Subcutaneous adipose tissue (tissue), 4 donors: ENCODE data around the gene PAFAH1B1. TPM values are rescaled to one million over a fixed set of nuclear protein-coding genes. Genes with fewer than 3 reads are reported as not detected.

Experiments used
- total RNA-seq, 4 donors: library from RNA; depleted of rRNA; stranded (reverse); fragments of >200 nt; gene quantifications; one replicate each; pipeline ENCODE4 v1.1.0, GENCODE V29; 2016
- TF ChIP-seq, protein P1 (sequence below): fragments of 450-650 bp; IDR thresholded peaks from one replicate; pipeline ENCODE4 v1.5.1; 2016; ENCODE audit warnings: low read depth, mild to moderate bottlenecking, control low read depth, antibody characterized with exemption, moderate library complexity

PAFAH1B1 gene
- total RNA-seq, 4 donors from 2014 or later = 102 to 145 (median 138) TPM

DNA sequence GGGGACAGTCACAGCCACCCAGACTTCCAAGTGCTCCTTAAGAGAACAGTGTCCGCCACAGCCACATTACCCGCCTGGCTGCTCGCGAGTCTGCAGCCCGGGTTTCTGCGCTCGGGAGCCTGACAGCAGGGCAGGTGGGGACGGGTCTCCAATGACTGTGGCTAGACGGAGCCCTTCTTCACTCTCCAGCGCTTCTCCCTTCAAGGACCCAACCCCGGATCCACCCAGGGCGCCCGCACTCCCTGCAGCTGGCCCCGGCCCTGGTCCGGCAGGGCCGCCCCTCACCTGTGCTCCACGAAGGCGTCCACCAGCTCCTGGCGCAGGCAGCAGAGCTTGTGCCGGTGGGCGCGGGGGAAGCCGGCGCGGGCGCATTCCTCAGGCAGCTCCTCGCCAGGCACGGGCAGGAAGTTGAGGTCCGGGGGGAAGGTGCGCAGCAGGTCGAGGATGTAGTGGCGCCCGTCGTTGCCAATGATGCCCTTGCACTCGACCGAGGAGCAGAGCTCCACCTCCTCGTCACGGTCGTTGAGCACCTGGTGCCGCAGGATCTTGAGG is 104.2 kb downstream of the PAFAH1B1 start:
- TF ChIP-seq, protein P1, sequence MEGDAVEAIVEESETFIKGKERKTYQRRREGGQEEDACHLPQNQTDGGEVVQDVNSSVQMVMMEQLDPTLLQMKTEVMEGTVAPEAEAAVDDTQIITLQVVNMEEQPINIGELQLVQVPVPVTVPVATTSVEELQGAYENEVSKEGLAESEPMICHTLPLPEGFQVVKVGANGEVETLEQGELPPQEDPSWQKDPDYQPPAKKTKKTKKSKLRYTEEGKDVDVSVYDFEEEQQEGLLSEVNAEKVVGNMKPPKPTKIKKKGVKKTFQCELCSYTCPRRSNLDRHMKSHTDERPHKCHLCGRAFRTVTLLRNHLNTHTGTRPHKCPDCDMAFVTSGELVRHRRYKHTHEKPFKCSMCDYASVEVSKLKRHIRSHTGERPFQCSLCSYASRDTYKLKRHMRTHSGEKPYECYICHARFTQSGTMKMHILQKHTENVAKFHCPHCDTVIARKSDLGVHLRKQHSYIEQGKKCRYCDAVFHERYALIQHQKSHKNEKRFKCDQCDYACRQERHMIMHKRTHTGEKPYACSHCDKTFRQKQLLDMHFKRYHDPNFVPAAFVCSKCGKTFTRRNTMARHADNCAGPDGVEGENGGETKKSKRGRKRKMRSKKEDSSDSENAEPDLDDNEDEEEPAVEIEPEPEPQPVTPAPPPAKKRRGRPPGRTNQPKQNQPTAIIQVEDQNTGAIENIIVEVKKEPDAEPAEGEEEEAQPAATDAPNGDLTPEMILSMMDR = no peak

DNA sequence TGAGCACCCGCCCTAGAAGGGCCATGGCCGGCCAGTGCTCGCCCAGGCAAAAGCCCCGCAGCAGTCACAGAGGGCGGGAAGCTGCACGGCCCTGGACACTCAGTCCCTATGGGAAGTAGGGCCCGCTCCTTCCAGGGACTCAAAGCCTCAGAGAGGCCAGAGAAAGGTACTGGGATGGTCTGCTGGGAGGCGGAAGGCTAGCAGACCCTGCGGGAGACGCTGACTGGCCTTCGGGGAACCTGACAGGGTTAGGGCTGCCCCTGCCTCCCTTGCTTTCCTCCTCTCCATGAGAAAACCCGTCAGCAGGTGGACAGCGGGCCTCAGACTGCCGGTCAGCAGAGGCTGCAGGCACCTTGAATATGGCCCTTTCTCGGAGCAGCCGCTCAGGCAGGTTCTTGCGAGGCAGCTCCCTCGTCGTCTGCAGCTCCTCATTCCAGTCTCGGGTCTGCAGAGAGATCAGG is 106.6 kb downstream of the PAFAH1B1 start:
- TF ChIP-seq, protein P1 = no peak

DNA sequence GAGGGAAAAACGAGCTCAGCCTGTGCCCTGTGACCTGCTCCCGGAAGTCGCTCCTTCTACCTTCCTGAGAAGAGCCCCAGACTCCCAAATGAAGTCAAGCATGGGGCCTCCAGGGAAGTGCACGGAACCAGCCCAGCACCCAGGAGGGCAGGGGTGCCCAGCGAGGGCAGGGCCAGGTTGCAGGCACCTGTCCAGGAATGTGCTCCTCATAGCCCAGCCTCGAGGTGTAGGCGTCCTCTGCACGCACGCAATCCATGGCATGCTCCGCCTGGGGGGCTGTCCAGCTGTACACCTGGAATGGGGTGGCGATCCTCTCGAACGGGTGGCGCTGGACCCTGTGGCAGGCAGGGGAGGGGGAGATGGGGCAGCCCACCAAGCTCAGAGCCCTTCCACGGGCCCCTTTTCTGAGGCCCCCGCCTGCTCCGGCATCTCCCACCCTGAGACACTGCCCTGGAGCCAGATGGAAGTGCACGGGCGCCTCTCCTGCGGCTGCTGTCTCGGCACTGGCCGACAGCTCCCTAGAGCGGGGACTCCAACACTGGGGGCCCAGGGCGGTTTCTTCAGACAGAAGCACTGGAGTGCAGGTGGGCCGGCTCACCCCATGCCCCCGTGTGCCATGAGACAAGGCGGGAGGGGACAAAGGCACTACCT is 107.2 kb downstream of the PAFAH1B1 start:
- TF ChIP-seq, protein P1 = no peak

DNA sequence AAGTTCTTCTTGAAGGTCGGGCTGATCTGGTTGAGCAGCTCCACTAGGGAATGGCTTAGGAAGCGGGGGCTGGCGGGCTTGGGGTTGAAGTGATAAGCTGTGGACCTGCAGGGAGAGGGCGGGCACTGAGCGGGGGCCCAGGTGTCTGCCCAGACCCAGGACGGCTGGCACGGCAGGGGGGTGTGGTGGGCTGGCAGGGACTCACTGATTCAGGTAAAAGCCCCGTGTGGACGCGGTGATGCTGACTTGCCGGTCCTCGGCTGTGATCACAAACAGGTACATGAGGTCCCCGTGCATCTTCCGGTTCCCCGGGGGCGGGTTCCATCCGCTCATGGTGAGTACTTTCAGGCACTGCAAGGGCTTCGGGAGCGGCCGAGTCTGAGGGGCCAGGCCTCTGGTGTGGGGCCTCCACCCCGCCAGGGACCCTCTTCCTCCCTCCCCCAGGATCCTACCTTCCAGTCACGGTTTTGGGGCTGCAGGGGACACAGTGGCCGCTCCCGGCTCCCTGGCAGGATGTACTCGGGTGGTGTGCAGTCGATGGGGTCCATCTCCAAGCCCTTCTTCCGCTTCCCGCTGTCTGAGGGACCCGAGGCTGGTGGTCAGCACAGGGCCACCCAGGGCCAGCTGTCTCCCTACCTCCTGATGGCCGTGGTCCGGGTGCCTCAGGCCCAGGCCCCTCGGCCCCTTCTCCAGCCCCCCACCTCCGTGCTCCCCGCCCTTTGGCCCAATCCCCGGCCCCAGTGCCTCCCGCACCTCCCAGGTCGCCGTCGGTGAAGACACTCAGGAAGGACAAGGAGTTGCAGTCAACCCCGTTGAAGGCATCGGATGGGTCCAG is 107.9 kb downstream of the PAFAH1B1 start:
- TF ChIP-seq, protein P1 = no peak

DNA sequence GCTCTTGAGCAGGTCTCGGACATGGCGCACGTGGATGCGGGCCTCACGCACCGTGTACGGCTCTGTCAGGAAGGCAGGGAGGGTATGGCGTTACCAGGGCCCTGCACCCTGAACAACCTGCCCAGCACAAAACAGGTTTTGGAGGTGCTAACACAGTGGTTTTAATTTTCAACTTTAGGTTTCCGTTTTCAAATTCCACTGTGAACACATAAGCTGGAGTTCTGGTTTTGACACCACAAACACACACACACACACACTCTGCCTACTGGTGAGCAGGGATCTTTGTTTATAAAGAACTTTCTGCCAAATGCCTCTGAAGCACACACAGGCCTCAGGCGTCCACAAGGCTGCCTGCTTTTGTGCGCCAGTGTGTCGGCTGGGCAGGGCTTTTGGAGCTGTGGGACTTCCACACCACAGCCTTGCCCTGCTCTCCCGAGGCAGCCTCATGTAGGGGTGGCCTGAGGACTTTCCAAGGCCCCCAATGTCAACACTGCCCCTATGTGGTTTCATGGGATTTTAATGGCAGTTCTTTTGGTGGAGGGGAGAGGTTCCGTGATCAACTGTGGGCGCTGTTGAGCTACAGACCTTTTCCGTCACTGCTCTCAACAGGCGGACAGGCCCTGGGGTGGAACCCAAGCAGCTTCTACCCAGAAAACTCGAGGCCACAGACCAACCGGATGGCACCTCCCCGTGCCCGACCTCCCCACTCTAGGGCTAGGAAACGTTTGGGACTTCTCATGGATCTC is 108.7 kb downstream of the PAFAH1B1 start:
- TF ChIP-seq, protein P1 = no peak

DNA sequence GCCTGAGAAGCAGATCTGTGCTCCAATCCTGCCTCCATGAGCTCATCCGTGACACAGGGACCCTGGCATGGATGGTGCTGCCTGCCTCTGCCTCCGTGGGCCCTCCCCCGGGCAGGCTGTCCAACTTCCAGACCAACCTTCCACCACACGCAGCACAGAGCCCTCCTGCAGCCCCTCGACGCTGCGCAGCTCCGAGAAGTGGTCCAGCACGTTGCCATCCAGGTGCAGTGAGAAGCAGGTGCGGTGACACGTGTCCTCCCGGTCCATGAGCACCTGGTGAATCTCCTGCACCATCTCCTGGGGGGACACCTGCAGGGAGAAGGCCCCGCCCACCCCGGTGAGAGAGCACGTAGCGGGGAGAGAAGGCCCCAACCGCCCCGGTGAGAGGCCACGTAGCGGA is 109.7 kb downstream of the PAFAH1B1 start:
- TF ChIP-seq, protein P1 = no peak
